GM15510 (cell line): ENCODE results near the gene EML1.

Experiments
- POLR2A ChIP-seq: IDR thresholded peaks from 3 replicates; pipeline ENCODE4 v1.6.1; 2011; ENCODE audit warnings: borderline replicate concordance; ENCODE audit not compliant: insufficient read length; ENCODE audit errors: extremely low read depth

Gene EML1

DNA sequence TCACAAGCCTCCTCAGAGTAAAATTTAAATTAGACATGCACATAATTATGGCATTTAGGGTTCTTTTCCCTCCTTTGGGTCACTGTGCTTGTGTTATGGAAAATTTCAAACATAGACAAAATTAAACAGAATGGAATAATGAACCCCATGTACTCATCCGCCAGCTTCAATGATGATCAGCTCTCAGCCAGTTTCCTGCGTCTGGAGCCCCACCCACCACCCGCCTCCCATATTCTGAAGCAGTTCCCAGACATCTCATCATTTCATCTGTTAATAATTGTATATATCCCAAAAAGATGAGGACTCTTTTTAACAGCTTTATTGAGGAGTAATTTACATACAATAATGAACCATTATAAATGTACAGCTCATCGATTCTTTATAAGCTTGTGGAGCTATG lies 128.2 kb downstream of the EML1 start:
- TF ChIP-seq POLR2A = no peak

- no peak for TF ChIP-seq POLR2A
Observed at GRCh38 chr14:99924379-99924778, 131.2 kb downstream of the EML1 start.

DNA sequence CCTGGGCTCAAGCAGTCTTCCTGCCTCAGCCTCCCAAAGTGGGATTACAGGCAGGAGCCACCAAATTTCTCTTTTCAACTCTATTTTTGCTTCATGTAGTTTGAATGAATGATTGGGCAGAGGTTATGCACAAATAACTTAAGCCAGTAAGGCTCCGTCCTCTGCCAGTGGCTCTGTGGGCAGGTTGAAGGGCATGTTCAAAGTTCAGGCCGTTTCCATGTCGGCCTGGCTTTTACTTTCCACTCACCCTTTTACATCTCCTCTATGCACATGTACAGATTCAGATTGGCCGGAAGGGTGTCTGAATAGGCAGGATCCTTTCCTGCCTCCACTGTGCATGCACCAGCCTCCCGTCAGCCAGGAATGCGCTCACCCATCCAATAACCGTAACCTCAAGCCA lies 132.3 kb downstream of the EML1 start:
- no peak for TF ChIP-seq POLR2A

DNA sequence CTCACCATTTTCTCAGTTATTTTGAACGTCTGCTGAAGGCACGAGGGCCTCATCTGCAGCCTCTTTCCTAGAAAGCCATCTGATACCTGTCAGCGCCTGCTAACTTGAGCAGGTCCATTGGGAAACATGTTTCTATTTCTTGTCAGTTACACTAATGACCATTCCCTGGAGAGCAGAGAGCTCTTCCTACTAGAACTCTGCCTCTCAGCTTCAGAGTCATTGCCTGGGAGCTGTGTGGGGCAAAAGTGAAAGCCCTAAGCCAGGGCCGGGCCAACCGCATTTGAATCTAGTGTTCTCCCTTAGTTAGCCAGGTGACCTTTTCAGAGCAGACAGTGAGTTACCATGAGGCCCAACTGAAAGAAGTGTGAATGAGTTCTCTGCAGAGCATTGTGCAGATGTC lies 135.8 kb downstream of the EML1 start:
- no peak for TF ChIP-seq POLR2A

DNA sequence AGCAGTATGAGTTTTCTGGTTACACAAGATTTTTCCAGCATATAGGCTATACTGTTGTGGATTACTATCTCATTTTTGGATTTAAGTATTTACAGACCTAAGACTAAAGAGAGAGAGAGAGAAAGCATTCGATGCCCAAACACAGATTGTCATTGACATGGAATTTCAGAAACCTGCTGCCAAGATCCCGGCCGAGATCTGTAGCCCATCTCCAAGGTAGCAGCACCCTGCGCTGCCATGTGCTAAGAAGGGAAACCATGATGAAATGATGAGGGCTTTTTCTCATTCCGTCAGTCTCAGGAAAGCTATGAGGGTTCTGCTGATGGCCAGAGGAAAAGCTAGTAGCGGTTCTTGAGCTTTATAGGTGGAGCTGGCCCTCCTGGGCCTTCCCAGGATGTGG lies 136.4 kb downstream of the EML1 start:
- no peak for TF ChIP-seq POLR2A

DNA sequence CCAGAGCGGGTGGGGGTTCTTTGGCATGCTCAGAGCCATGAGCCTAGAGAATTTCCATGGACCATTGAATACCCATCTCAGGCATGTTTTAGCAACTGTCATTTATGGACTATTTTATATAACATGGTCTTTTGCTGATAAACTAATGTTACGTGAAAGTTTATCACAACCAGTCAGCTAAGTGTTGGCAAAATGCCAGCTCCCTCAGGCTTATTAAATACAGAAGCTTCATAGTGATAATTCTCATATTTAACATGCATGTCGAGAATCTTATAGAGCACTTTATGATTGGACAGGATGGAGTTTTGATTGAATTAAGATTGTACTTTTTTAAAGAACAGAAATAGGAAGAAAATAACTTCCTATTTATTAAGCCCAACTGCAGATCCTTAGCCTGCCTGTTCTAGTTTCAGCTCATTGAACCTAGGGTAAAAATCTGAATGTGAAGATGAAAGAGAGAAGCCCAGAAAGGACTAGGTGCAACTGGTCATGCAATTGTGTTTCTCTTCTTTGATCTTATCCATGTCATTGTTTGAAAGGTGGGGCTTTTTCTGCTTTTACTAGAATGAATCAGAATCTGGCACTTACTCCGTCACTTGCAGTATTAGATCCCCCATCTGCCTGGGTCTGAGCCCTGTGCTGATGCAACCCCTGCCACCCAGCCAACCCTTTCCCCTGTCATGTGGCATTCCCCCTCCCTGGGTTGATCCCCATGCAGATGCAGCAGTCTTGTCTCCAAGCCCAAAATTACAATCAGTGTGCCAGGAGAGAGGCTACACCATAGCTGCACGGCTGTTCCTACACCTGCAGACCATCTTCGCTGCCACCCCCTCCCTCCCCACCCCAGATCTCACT lies 137.4 kb downstream of the EML1 start:
- no peak for TF ChIP-seq POLR2A

DNA sequence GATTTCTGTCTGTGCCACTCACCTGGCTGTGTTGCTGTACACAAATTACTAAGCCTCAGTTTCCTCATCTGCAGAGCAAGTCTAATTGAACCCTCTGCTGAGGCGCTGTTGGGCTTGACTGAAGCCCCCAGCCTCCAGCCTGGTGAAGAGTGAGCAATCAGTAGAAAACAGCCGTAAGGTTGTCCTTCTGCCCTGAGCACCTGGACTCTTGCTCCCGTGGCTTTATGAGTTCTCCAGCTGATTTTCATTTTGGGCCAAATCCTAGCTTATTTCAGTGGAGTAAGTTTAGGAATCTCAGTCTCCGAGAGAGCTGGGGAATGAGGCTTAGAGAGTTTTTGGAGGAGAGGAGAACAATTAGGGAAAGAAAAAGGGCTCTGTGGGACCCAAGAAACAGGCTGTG lies 138.1 kb downstream of the EML1 start:
- TF ChIP-seq POLR2A = no peak

DNA sequence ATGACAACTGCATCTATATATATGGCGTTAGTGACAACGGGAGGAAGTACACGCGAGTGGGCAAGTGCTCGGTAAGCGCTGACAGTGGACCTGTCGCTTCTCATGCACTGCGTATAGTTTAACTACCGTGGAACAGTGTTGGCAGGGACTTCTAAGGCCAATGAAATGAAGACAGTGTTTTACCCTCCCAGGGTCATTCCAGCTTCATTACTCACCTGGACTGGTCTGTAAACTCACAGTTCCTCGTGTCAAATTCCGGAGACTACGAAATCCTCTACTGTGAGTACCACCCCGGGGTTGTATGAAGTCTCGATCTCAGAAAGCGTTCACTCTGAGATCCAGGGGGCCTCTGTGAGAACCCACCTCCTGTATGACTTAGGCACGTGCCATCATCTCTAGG lies 142.8 kb downstream of the EML1 start:
- no peak for TF ChIP-seq POLR2A

- no peak for TF ChIP-seq POLR2A
Observed at GRCh38 chr14:99936738-99937474, 143.7 kb downstream of the EML1 start.

DNA sequence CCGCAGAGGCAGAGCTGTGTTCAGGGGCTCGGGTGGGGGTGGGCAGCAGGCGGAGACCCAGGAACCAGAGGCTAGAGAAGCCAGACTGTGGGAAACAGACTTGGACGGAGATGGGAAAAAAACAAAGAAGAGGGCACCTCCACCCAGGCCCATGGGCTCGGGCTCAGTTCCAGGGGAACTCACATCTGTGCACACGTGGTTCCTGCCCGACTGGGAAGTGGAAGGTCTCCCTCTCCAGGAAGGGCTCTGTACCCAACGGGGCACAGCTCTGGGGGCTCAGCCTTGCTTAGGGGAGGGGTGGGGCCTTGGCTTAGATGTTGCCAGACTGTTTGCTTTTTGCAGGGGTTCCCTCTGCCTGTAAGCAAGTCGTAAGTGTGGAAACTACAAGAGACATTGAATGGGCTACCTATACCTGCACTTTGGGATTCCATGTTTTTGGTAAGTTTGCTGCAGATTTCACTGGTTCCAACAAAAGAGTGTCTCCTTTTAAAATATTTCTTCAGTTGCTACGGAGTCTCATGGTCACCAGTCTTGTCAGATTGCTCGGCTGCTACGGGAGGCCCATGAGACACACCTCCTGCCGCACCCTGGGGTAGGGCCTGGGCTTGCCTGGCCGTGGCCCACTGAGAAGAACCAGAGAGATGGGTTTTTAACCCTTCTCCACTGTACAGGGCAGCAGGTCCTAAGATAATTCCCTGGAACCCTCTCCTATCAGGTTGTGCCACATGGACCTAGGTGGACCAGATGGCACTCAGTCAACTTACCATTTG lies 144.4 kb downstream of the EML1 start:
- no peak for TF ChIP-seq POLR2A

DNA sequence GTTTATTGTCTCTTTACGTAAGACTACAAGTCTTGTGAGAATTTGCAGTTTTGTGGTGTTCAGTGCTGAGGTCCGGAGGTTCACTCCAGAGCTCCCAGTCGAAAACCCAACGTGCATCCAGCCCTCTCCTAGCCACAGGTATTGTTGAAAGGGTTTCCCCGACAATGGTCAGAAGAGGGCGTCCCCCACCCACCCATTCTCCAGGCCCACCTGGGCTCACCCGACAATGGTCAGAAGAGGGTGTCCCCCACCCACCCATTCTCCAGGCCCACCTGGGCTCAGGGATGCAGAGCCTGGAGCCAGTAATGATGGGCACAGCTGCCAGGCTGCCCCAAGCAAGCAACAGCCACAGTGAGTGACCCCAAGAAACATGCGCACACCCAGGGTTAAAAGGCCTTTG lies 145.2 kb downstream of the EML1 start:
- TF ChIP-seq POLR2A = no peak

- no peak for TF ChIP-seq POLR2A
Observed at GRCh38 chr14:99938896-99939295, 145.7 kb downstream of the EML1 start.

DNA sequence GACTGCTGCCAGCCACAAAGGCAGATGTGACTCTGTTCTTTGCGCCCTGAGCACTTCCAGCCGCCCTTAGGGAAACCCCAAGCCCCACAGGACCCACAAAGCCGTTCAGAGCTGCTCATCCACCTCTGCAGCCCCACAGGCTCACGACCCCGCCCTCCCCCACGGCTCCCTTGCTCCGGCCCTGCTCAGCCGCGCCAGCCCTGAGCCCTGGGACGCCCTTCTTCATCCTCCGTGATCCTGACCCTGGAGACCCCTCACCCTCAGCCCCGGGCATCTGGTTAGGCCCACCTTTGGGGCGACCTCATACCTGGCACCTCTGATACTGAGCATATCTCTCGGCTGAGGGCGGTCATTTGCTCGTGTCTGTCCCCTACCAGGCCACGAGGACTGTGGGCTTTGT lies 146.2 kb downstream of the EML1 start:
- no peak for TF ChIP-seq POLR2A

- TF ChIP-seq POLR2A = no peak
Observed at GRCh38 chr14:99940064-99940463, 146.9 kb downstream of the EML1 start.

DNA sequence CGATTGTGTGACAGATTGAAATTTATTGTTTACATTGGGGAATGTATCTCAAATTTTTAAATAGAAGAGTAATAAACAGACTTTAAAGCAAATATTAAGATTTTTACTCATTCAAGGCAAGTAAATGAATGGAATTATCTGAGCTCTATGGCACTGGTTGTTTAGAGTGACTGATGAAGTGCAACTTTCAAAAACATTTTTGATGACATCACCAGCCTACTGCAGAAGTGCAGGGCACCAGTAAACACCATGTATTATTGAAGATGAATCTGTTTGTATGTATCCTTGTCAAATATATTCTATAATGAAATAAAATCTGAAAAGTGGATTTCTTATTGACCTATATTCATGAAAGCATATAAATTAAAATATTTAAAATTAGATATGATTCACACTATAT lies 148.0 kb downstream of the EML1 start:
- no peak for TF ChIP-seq POLR2A
